HCT116 (cell line): ENCODE data around the gene MLLT3. TPM values are rescaled to one million over a fixed set of nuclear protein-coding genes. Genes with fewer than 3 reads are reported as not detected.

Source experiments
- ATAC-seq: fragments of 200-7000 bp; cut with Tn5 transposase; 2 replicates; pipeline ENCODE4 v1.9.1; 2020; ENCODE audit warnings: mild to moderate bottlenecking, moderate library complexity
- BruUV-seq: library from RNA; stranded (reverse); fragments of 400-500 nt; replicated peaks from 2 replicates; lab custom pipeline; 2021; lab: Mats Ljungman, UMichigan
- CTCF ChIA-PET: fragments of 300-600 bp; sonication (Branson Sonifier 250); formaldehyde crosslinking; loops from one replicate; lab custom pipeline; 2021; ENCODE audit warnings: antibody characterized with exemption; lab: Charles Lee
- POLR2A ChIA-PET: fragments of 300-600, 350-600 bp; sonication (Branson Sonifier 250); formaldehyde crosslinking; loops from one replicate; lab custom pipeline; 2021; ENCODE audit warnings: antibody characterized with exemption; lab: Charles Lee
- RAD21 ChIA-PET, 2 experiments: fragments of 300-600 bp; sonication (Branson Sonifier 250); formaldehyde crosslinking; loops; one replicate each; lab custom pipeline; 2023; ENCODE audit warnings: low total read pairs in 2 of 2; ENCODE audit not compliant: uncharacterized antibody in 2 of 2, unreplicated experiment in 2 of 2, low non-redundant PET in 1 of 2; lab: Charles Lee
- DNase-seq: peaks from one replicate; pipeline ENCODE4 v3.0.0-alpha.2; 2010; ENCODE audit warnings: low read depth, low spot score
- H2AFZ ChIP-seq: fragments of 200-600 bp; shearing (Covaris generic), sonication (generic); 2 replicates; pipeline ENCODE4 v1.6.1; 2017; ENCODE audit warnings: low read depth, mixed run types, mixed read lengths, antibody characterized with exemption, low read length; ENCODE audit not compliant: poor library complexity, severe bottlenecking
- H3K27ac ChIP-seq: 2 replicates; pipeline ENCODE4 v1.5.1; 2012; ENCODE audit warnings: low read depth, low read length
- H3K27me3 ChIP-seq: fragments of 200-600 bp; sonication (generic); 2 replicates; pipeline ENCODE4 v1.6.1; 2016; ENCODE audit warnings: mixed run types, low read length, mixed read lengths; ENCODE audit not compliant: insufficient read depth
- H3K36me3 ChIP-seq, 2 experiments: fragments of 200-500 bp in 1 of 2; fragments of 200-600 bp in 1 of 2; sonication (Bioruptor generic) in 1 of 2; sonication (generic) in 1 of 2; 2 replicates each; pipeline versions ENCODE4 v1.5.1 to v1.6.1; 2014 to 2016; ENCODE audit warnings: low read length in 2 of 2, inconsistent platforms in 1 of 2, mixed read lengths in 1 of 2, mixed run types in 1 of 2; ENCODE audit not compliant: insufficient read depth in 2 of 2, control insufficient read depth in 1 of 2
- H3K4me1 ChIP-seq, 2 experiments: fragments of 200-600 bp in 1 of 2; sonication (generic) in 1 of 2; 2 replicates each; pipeline versions ENCODE4 v1.5.1 to v1.6.1; 2012 to 2017; ENCODE audit warnings: low read length in 2 of 2, inconsistent platforms in 1 of 2, mild to moderate bottlenecking in 1 of 2, mixed read lengths in 1 of 2, mixed run types in 1 of 2, moderate library complexity in 1 of 2; ENCODE audit not compliant: insufficient read depth in 2 of 2, control insufficient read depth in 1 of 2
- H3K4me2 ChIP-seq: fragments of 200-600 bp; sonication (generic); 2 replicates; pipeline ENCODE4 v1.6.1; 2017; ENCODE audit warnings: mixed run types, low read length, mixed read lengths
- H3K4me3 ChIP-seq, 2 experiments: fragments of 200-600 bp in 1 of 2; sonication (generic) in 1 of 2; replicated peaks in 1 of 2; 2 replicates each; pipeline ENCODE4 v1.5.1; 2011 to 2016; ENCODE audit warnings: low read length in 2 of 2, control low read depth in 1 of 2, low read depth in 1 of 2, mild to moderate bottlenecking in 1 of 2, mixed read lengths in 1 of 2, mixed run types in 1 of 2
- H3K79me2 ChIP-seq: fragments of 200-600 bp; sonication (generic); 2 replicates; pipeline ENCODE4 v1.6.1; 2017; ENCODE audit warnings: mild to moderate bottlenecking, mixed run types, low read length, moderate library complexity, mixed read lengths; ENCODE audit not compliant: insufficient read depth
- H3K9ac ChIP-seq: fragments of 200-600 bp; sonication (generic); 2 replicates; pipeline ENCODE4 v1.6.1; 2016; ENCODE audit warnings: low read length, mixed read lengths
- H3K9me2 ChIP-seq: fragments of 200-600 bp; sonication (generic), shearing (Covaris generic); 2 replicates; pipeline ENCODE4 v1.6.1; 2017; ENCODE audit warnings: mixed run types, mild to moderate bottlenecking, moderate library complexity; ENCODE audit not compliant: insufficient read depth
- H3K9me3 ChIP-seq, 2 experiments: fragments of 200-500 bp in 1 of 2; fragments of 200-600 bp in 1 of 2; sonication (Bioruptor generic) in 1 of 2; sonication (generic) in 1 of 2; 2 replicates each; pipeline ENCODE4 v1.6.1; 2014 to 2017; ENCODE audit warnings: low read length in 2 of 2, mixed read lengths in 2 of 2, inconsistent platforms in 1 of 2, low read depth in 1 of 2, mild to moderate bottlenecking in 1 of 2, mixed run types in 1 of 2, moderate library complexity in 1 of 2; ENCODE audit not compliant: control insufficient read depth in 1 of 2, insufficient read depth in 1 of 2
- H4K20me1 ChIP-seq: fragments of 200-600 bp; sonication (generic), shearing (Covaris generic); 2 replicates; pipeline ENCODE4 v1.6.1; 2017; ENCODE audit warnings: mixed run types, mild to moderate bottlenecking, moderate library complexity; ENCODE audit not compliant: insufficient read depth
- ATF3 ChIP-seq: IDR thresholded peaks from 2 replicates; pipeline ENCODE4 v1.6.1; 2012
- CBX3 ChIP-seq: IDR thresholded peaks from 2 replicates; pipeline ENCODE4 v1.6.1; 2012; ENCODE audit warnings: low read depth
- CEBPB ChIP-seq: IDR thresholded peaks from 2 replicates; pipeline ENCODE4 v1.6.1; 2012; ENCODE audit warnings: low read depth
- EZH2 ChIP-seq: fragments of 200-600 bp; sonication (generic); IDR thresholded peaks from 2 replicates; pipeline ENCODE4 v1.6.1; 2017; ENCODE audit warnings: antibody characterized with exemption, mixed run types
- EZH2phosphoT487 ChIP-seq: fragments of 200-600 bp; IDR thresholded peaks from 2 replicates; pipeline ENCODE4 v1.6.1; 2018; ENCODE audit warnings: antibody characterized with exemption, borderline replicate concordance
- FOSL1 ChIP-seq: IDR thresholded peaks from 2 replicates; pipeline ENCODE4 v1.6.1; 2012; ENCODE audit warnings: low read depth
- JUND ChIP-seq: IDR thresholded peaks from 2 replicates; pipeline ENCODE4 v1.6.1; 2012
- MAX ChIP-seq: IDR thresholded peaks from 2 replicates; pipeline ENCODE4 v1.6.1; 2012
- POLR2AphosphoS5 ChIP-seq: IDR thresholded peaks from 2 replicates; pipeline ENCODE4 v1.6.1; 2011; ENCODE audit warnings: mild to moderate bottlenecking, low read depth, low read length, moderate library complexity
- REST ChIP-seq: IDR thresholded peaks from 2 replicates; pipeline ENCODE4 v1.6.1; 2012; ENCODE audit warnings: low read depth
- SIN3A ChIP-seq: IDR thresholded peaks from 2 replicates; pipeline ENCODE4 v1.6.1; 2012; ENCODE audit warnings: low read depth
- SP1 ChIP-seq: IDR thresholded peaks from 2 replicates; pipeline ENCODE4 v1.6.1; 2012; ENCODE audit warnings: low read depth
- TCF7L2 ChIP-seq: IDR thresholded peaks from 2 replicates; pipeline ENCODE4 v1.7.0; 2011; ENCODE audit warnings: borderline replicate concordance, inconsistent platforms; ENCODE audit not compliant: insufficient read depth, insufficient read length; ENCODE audit errors: extremely low read depth
- YY1 ChIP-seq: IDR thresholded peaks from 2 replicates; pipeline ENCODE4 v1.6.1; 2011; ENCODE audit warnings: low read length, low read depth, moderate library complexity, mild to moderate bottlenecking; ENCODE audit not compliant: insufficient replicate concordance; ENCODE audit errors: extremely low read depth
- ZFX ChIP-seq: fragments of 450-650 bp; IDR thresholded peaks from 2 replicates; pipeline ENCODE4 v1.6.1; 2017
- intact Hi-C: fragments of 100-400 bp; cut with micrococcal nuclease; formaldehyde crosslinking; loops from 2 replicates; pipeline ENCODE4 v1.10.0; 2022
- total RNA-seq: library from RNA; stranded (reverse); gene quantifications from one replicate; pipeline ENCODE4 v1.2.1, GENCODE V29; 2021; ENCODE audit not compliant: unreplicated experiment

MLLT3 gene
- total RNA-seq, 1 experiment from 2014 or later: 4.3 TPM

- Histone ChIP-seq H3K4me1 (no peaks in the 10 kb centered on the region), H3K36me3 (no peaks in the 10 kb centered on the region), H3K4me2 (no peak overlapping the region), H3K27me3 (peaks cover 33% of the 10 kb centered on the region), H3K4me3 (no peak overlapping the region), H3K9ac (no peak overlapping the region), H3K9me3 (no peaks in the 10 kb centered on the region), H2AFZ (no peak overlapping the region), H3K27ac (no peak overlapping the region), H3K79me2 (no peaks in the 10 kb centered on the region), H3K9me2 (no peaks in the 10 kb centered on the region), H4K20me1 (no peaks in the 10 kb centered on the region)
- RAD21 ChIA-PET: no interaction called here
- DNase-seq (no peak), ATAC-seq (no peak)
- BruUV-seq: no TSS peak
- intact Hi-C loops: no loop called here
- CTCF ChIA-PET: no interaction called here
- POLR2A ChIA-PET: no interaction called here
- no peak for TF ChIP-seq FOSL1
- no peak for TF ChIP-seq ATF3
- no peak for TF ChIP-seq MAX
Measured at GRCh38 chr9:20442461-20443319, 179.6 kb downstream of the MLLT3 start.

- CTCF ChIA-PET: no interaction called here
- no TSS peak for BruUV-seq
- ATAC-seq (no peak), DNase-seq (no peak)
- no peak overlapping the region for H3K4me3 ChIP-seq
- H3K9me3 ChIP-seq: no peaks in the 10 kb centered on the region
- H3K27me3 ChIP-seq: peaks cover 37% of the 10 kb centered on the region
- RAD21 ChIA-PET: no interaction called here
- no peaks in the 10 kb centered on the region for H3K9me2 ChIP-seq
- H3K4me2 ChIP-seq: no peak overlapping the region
- no peaks in the 10 kb centered on the region for H3K36me3 ChIP-seq
- H4K20me1 ChIP-seq: no peaks in the 10 kb centered on the region
- no peak overlapping the region for H3K9ac ChIP-seq
- H2AFZ ChIP-seq: no peak overlapping the region
- intact Hi-C loops: no loop called here
- POLR2A ChIA-PET: no interaction called here
- H3K79me2 ChIP-seq: no peaks in the 10 kb centered on the region
- no peak overlapping the region for H3K27ac ChIP-seq
- no peaks in the 10 kb centered on the region for H3K4me1 ChIP-seq
- no peak for TF ChIP-seq EZH2
- no peak for TF ChIP-seq YY1
- TF ChIP-seq ZFX: no peak
- no peak for TF ChIP-seq SP1
- no peak for TF ChIP-seq POLR2AphosphoS5
- TF ChIP-seq SIN3A: no peak
- TF ChIP-seq EZH2phosphoT487: no peak
- TF ChIP-seq REST: no peak
- no peak for TF ChIP-seq CBX3
- TF ChIP-seq CEBPB: no peak
- no peak for TF ChIP-seq TCF7L2
- TF ChIP-seq MAX: no peak
- no peak for TF ChIP-seq JUND
Measured at GRCh38 chr9:20441711-20442423, 180.4 kb downstream of the MLLT3 start.
